Skeletal muscle satellite cell (primary cell): ENCODE data around the gene SLC26A8. TPM values are rescaled to one million over a fixed set of nuclear protein-coding genes. Genes with fewer than 3 reads are reported as not detected.

Source experiments
- H3K27me3 ChIP-seq: 2 replicates; pipeline ENCODE4 v1.7.0; 2013; ENCODE audit warnings: low read length; ENCODE audit not compliant: control insufficient read depth, insufficient read depth
- H3K36me3 ChIP-seq: 2 replicates; pipeline ENCODE4 v1.7.0; 2013; ENCODE audit warnings: mild to moderate bottlenecking, control low read depth, low read length; ENCODE audit not compliant: insufficient read depth
- H3K4me1 ChIP-seq: 2 replicates; pipeline ENCODE4 v1.7.0; 2013; ENCODE audit warnings: low read length; ENCODE audit not compliant: control insufficient read depth, insufficient read depth
- H3K4me2 ChIP-seq: 2 replicates; pipeline ENCODE4 v1.7.0; 2013; ENCODE audit warnings: mild to moderate bottlenecking, low read length
- H3K4me3 ChIP-seq: 2 replicates; pipeline ENCODE4 v1.7.0; 2013; ENCODE audit warnings: low read length
- H3K9ac ChIP-seq: 2 replicates; pipeline ENCODE4 v1.7.0; 2013; ENCODE audit warnings: mild to moderate bottlenecking, low read depth, low read length, moderate library complexity
- H3K9me3 ChIP-seq: replicated peaks from 2 replicates; pipeline ENCODE4 v1.7.0; 2013; ENCODE audit warnings: mild to moderate bottlenecking, control low read depth, low read length
- total RNA-seq: library from RNA; depleted of rRNA; stranded (reverse); fragments of >200 nt; gene quantifications from 2 replicates; pipeline ENCODE4 v1.2.3, GENCODE V29; 2012; rRNA removed

Gene SLC26A8
- 0.22 TPM in 1 of 2 replicates, not detected in the other for total RNA-seq

- Histone ChIP-seq H3K4me1 (peaks cover 8% of the 10 kb centered on the region), H3K4me3 (no peak within 1 kb of the TSS), H3K36me3 (no peaks in the 10 kb centered on the region), H3K4me2 (no peak within 1 kb of the TSS), H3K9ac (no peak within 1 kb of the TSS), H3K9me3 (no peaks in the 10 kb centered on the region), H3K27me3 (peaks cover 4% of the 10 kb centered on the region)
These were observed at the start of gene SLC26A8 for GRCh38 chr6:36023996-36024795. TSS of gene SLC26A8 (minus strand) at chr6:36024641. CDS start at chr6:36019707, 4,934 bp downstream.

- no peaks in the 10 kb centered on the region for H3K4me1 ChIP-seq
- H3K4me3 ChIP-seq, result no peak overlapping the region
- no peaks in the 10 kb centered on the region for H3K9me3 ChIP-seq
- peaks cover 21% of the 10 kb centered on the region for H3K36me3 ChIP-seq
- no peaks in the 10 kb centered on the region for H3K27me3 ChIP-seq
- H3K4me2 ChIP-seq, result no peak overlapping the region
- no peak overlapping the region for H3K9ac ChIP-seq
These were observed 49.1 kb upstream of the SLC26A8 start for GRCh38 chr6:36073587-36073986.

- H3K36me3 ChIP-seq, result peaks cover 16% of the 10 kb centered on the region
- no peak overlapping the region for H3K9ac ChIP-seq
- no peaks in the 10 kb centered on the region for H3K9me3 ChIP-seq
- no peak overlapping the region for H3K4me3 ChIP-seq
- H3K4me1 ChIP-seq, result no peaks in the 10 kb centered on the region
- H3K27me3 ChIP-seq, result no peaks in the 10 kb centered on the region
- H3K4me2 ChIP-seq, result no peak overlapping the region
These were observed 48.2 kb upstream of the SLC26A8 start for GRCh38 chr6:36072681-36073080.

GRCh38 chr6:36071714-36072113 is 47.3 kb upstream of the SLC26A8 start:
- no peaks in the 10 kb centered on the region for H3K9me3 ChIP-seq
- no peak overlapping the region for H3K4me2 ChIP-seq
- no peak overlapping the region for H3K9ac ChIP-seq
- peaks cover 6% of the 10 kb centered on the region for H3K36me3 ChIP-seq
- no peaks in the 10 kb centered on the region for H3K4me1 ChIP-seq
- H3K27me3 ChIP-seq, result no peaks in the 10 kb centered on the region
- no peak overlapping the region for H3K4me3 ChIP-seq

- Histone ChIP-seq H3K4me1 (no peaks in the 10 kb centered on the region), H3K27me3 (no peaks in the 10 kb centered on the region), H3K4me3 (no peak overlapping the region), H3K4me2 (no peak overlapping the region), H3K9me3 (no peaks in the 10 kb centered on the region), H3K9ac (no peak overlapping the region), H3K36me3 (peaks cover 4% of the 10 kb centered on the region)
These were observed 46.8 kb upstream of the SLC26A8 start for GRCh38 chr6:36071281-36071680.

- no peaks in the 10 kb centered on the region for H3K36me3 ChIP-seq
- H3K27me3 ChIP-seq, result no peaks in the 10 kb centered on the region
- H3K4me1 ChIP-seq, result peaks cover 10% of the 10 kb centered on the region
- no peak overlapping the region for H3K4me3 ChIP-seq
- H3K9me3 ChIP-seq, result no peaks in the 10 kb centered on the region
- H3K4me2 ChIP-seq, result no peak overlapping the region
- H3K9ac ChIP-seq, result no peak overlapping the region
These were observed 45.8 kb upstream of the SLC26A8 start for GRCh38 chr6:36070252-36070651.

GRCh38 chr6:36069573-36069972 is 45.1 kb upstream of the SLC26A8 start:
- Histone ChIP-seq H3K9me3 (no peaks in the 10 kb centered on the region), H3K27me3 (no peaks in the 10 kb centered on the region), H3K4me3 (no peak overlapping the region), H3K9ac (no peak overlapping the region), H3K4me2 (no peak overlapping the region), H3K36me3 (no peaks in the 10 kb centered on the region), H3K4me1 (peaks cover 17% of the 10 kb centered on the region)

GRCh38 chr6:36068586-36068985 is 44.1 kb upstream of the SLC26A8 start:
- no peak overlapping the region for H3K4me3 ChIP-seq
- no peaks in the 10 kb centered on the region for H3K9me3 ChIP-seq
- H3K9ac ChIP-seq, result no peak overlapping the region
- peaks cover 17% of the 10 kb centered on the region for H3K4me1 ChIP-seq
- no peaks in the 10 kb centered on the region for H3K36me3 ChIP-seq
- H3K27me3 ChIP-seq, result no peaks in the 10 kb centered on the region
- H3K4me2 ChIP-seq, result no peak overlapping the region

- no peaks in the 10 kb centered on the region for H3K27me3 ChIP-seq
- no peaks in the 10 kb centered on the region for H3K9me3 ChIP-seq
- H3K4me2 ChIP-seq, result no peak overlapping the region
- peaks cover 17% of the 10 kb centered on the region for H3K4me1 ChIP-seq
- no peak overlapping the region for H3K4me3 ChIP-seq
- H3K9ac ChIP-seq, result no peak overlapping the region
- peaks cover 3% of the 10 kb centered on the region for H3K36me3 ChIP-seq
These were observed 43.6 kb upstream of the SLC26A8 start for GRCh38 chr6:36068012-36068392.

- Histone ChIP-seq H3K4me2 (no peak overlapping the region), H3K4me3 (no peak overlapping the region), H3K27me3 (no peaks in the 10 kb centered on the region), H3K9me3 (no peaks in the 10 kb centered on the region), H3K36me3 (peaks cover 6% of the 10 kb centered on the region), H3K4me1 (peaks cover 17% of the 10 kb centered on the region), H3K9ac (no peak overlapping the region)
These were observed 43.1 kb upstream of the SLC26A8 start for GRCh38 chr6:36067374-36068011.

- H3K4me3 ChIP-seq, result no peak overlapping the region
- no peaks in the 10 kb centered on the region for H3K9me3 ChIP-seq
- H3K27me3 ChIP-seq, result no peaks in the 10 kb centered on the region
- H3K9ac ChIP-seq, result no peak overlapping the region
- peaks cover 17% of the 10 kb centered on the region for H3K4me1 ChIP-seq
- no peak overlapping the region for H3K4me2 ChIP-seq
- H3K36me3 ChIP-seq, result peaks cover 6% of the 10 kb centered on the region
These were observed 42.4 kb upstream of the SLC26A8 start for GRCh38 chr6:36066817-36067216.

- Histone ChIP-seq H3K4me1 (peaks cover 17% of the 10 kb centered on the region), H3K36me3 (peaks cover 12% of the 10 kb centered on the region), H3K9ac (no peak overlapping the region), H3K4me2 (no peak overlapping the region), H3K9me3 (no peaks in the 10 kb centered on the region), H3K27me3 (no peaks in the 10 kb centered on the region), H3K4me3 (no peak overlapping the region)
These were observed 41.5 kb upstream of the SLC26A8 start for GRCh38 chr6:36065916-36066315.
